ENCODE measurements around the gene KRT73. TPM values are rescaled to one million over a fixed set of nuclear protein-coding genes. Genes with fewer than 3 reads are reported as not detected.

Gene KRT73
- total RNA-seq, 5 donors from 2014 or later (not counting 1 experiment from before 2014, with no cell fraction given) = 6.8 to 37.9 (median 21.9) TPM

DNA sequence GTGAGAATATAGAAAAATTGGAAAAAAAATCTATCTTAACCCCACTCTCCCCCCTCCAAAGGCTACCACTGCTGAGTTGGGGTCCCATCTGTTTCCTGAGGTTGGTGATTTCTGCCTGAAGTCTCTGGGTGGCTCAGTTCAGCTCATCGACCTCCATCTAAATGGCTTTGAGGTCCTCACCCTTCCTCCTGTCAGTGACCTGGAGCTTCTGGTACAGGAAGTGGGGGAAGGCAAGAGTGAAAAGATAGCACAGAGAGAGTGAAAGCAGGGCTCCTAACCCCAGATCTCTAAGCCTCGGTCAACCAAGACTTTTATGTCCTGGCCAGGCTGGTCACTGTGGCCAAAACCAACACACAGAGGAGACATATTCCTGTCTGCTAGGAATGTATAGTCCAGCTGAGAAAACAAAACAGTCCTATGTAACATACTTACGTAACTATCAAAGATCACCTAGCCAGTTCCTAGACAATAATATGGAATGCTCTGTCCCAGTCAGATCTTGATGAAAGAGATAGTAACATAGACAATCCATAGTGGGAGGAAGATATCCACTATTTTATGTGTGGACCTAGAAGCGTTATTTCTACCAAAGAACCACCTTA lies 12.3 kb upstream of the KRT73 start:
- peaks cover 0 to 3% of the 10 kb centered on the region in 2 donors for H3K27me3 Mint-ChIP-seq
- DNase-seq (peak in 1 of 35 experiments; percentile 5), ATAC-seq (replicated peaks in 1 of 4) (peak; percentile 33 to 55 (median 46))
- peaks cover 46 to 49% of the 10 kb centered on the region in 2 experiments for H3K4me1 ChIP-seq (ENCODE audit: control insufficient read depth in 1 of 2, extremely low read depth in 1 of 2, insufficient read depth in 2 of 2, low read length in 2 of 2)
- no peaks in the 10 kb centered on the region for H3K27me3 ChIP-seq (replicated peaks in 1 of 2; ENCODE audit: control insufficient read depth in 2 of 2, extremely low read depth in 1 of 2, insufficient read depth in 2 of 2, low read length in 1 of 2)
- H3K36me3 Mint-ChIP-seq = no peaks in the 10 kb centered on the region
- peak overlapping the region; percentile 56 for H3K27ac ChIP-seq (ENCODE audit: low read length)
- no peaks in the 10 kb centered on the region for H3K36me3 ChIP-seq (ENCODE audit: control insufficient read depth in 2 of 2, extremely low read depth in 1 of 2, insufficient read depth in 1 of 2, low read length in 1 of 2)
- peak overlapping the region; percentile 92 to 93 for H3K27ac Mint-ChIP-seq
- ChIA-PET CTCF (no interaction called here), POLR2A (no interaction called here)
- H3K4me3 ChIP-seq (ENCODE audit: control insufficient read depth in 1 of 2, extremely low read depth in 1 of 2, low read length in 1 of 2) = peak overlapping the region in 1 of 2 donors; percentile 39
- H3K9me3 Mint-ChIP-seq = no peaks in the 10 kb centered on the region
- H3K4me1 Mint-ChIP-seq = peaks cover 75 to 82% (median 77%) of the 10 kb centered on the region in 3 donors
- no peaks in the 10 kb centered on the region for H3K9me3 ChIP-seq
- peak overlapping the region; percentile 55 to 78 (median 62) for H3K4me3 Mint-ChIP-seq
- WGBS (ENCODE audit: insufficient coverage) = 0% methylated on average over 1 of the region's 4 CpGs

DNA sequence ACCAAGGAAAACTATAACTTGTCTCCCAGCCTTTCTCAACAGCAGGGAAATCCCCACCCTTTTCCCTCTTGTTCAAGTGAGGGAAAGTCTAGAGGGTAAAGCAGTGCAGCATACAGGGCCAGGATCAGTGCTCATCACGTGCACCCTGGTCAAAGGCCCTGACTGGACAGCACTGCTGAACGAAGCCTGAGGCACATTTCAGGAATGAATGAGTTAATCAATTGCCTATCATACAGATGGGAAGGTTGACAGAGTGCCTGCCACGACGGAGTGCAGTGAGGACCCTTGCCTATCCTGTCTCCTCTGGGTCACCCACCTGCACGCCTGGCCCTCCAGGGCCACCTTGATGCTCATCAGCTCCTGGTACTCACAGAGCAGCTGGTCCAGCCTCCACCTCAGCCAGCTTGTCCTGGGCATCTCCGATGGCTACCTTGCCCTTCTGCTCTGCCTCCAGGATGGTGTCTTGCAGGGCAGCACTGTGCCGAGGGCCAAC lies 11.7 kb upstream of the KRT73 start:
- DNase-seq (peak in 1 of 35 experiments; percentile 3), ATAC-seq (replicated peaks in 1 of 4) (no peak)
- Histone ChIP-seq H3K27ac (ENCODE audit: low read length) (peak overlapping the region; percentile 56), H3K36me3 (ENCODE audit: control insufficient read depth in 2 of 2, extremely low read depth in 1 of 2, insufficient read depth in 1 of 2, low read length in 1 of 2) (no peaks in the 10 kb centered on the region), H3K4me1 (ENCODE audit: control insufficient read depth in 1 of 2, extremely low read depth in 1 of 2, insufficient read depth in 2 of 2, low read length in 2 of 2) (peaks cover 46 to 49% of the 10 kb centered on the region in 2 experiments), H3K4me3 (ENCODE audit: control insufficient read depth in 1 of 2, extremely low read depth in 1 of 2, low read length in 1 of 2) (peak overlapping the region in 1 of 2 donors; percentile 39), H3K9me3 (no peaks in the 10 kb centered on the region), H3K27me3 (replicated peaks in 1 of 2; ENCODE audit: control insufficient read depth in 2 of 2, extremely low read depth in 1 of 2, insufficient read depth in 2 of 2, low read length in 1 of 2) (no peaks in the 10 kb centered on the region)
- ChIA-PET POLR2A (interaction anchor here in 1 of 2 donors (0.6 kb wide), 1 partner anchor 598 kb away, joined by 5 read pairs; no protein-coding TSS in a partner anchor), CTCF (interaction anchor here in 1 of 2 donors (0.6 kb wide), 1 partner anchor 94 kb away, joined by 3 read pairs; no protein-coding TSS in a partner anchor)
- 72% methylated on average over 3 of the region's 7 CpGs for WGBS (ENCODE audit: insufficient coverage)
- H3K36me3 Mint-ChIP-seq = no peaks in the 10 kb centered on the region
- H3K27me3 Mint-ChIP-seq = peaks cover 0 to 3% of the 10 kb centered on the region in 2 donors
- no peaks in the 10 kb centered on the region for H3K9me3 Mint-ChIP-seq
- peaks cover 77 to 88% (median 79%) of the 10 kb centered on the region in 3 donors for H3K4me1 Mint-ChIP-seq
- peak overlapping the region; percentile 48 to 78 (median 62) for H3K4me3 Mint-ChIP-seq
- peak overlapping the region; percentile 92 to 93 for H3K27ac Mint-ChIP-seq

GRCh38 chr12:52629281-52630007 lies 11.1 kb upstream of the KRT73 start:
- CTCF ChIA-PET = interaction anchor here in 1 of 2 donors (0.6 kb wide), 1 partner anchor 95 kb away, joined by 3 read pairs; no protein-coding TSS in a partner anchor

GRCh38 chr12:52628841-52629240 lies 10.5 kb upstream of the KRT73 start:
- Histone ChIP-seq H3K27ac (ENCODE audit: low read length) (no peak overlapping the region), H3K4me3 (ENCODE audit: control insufficient read depth in 1 of 2, extremely low read depth in 1 of 2, low read length in 1 of 2) (peak overlapping the region in 1 of 2 donors; percentile 39), H3K4me1 (ENCODE audit: control insufficient read depth in 1 of 2, extremely low read depth in 1 of 2, insufficient read depth in 2 of 2, low read length in 2 of 2) (peaks cover 36 to 42% of the 10 kb centered on the region in 2 experiments), H3K27me3 (replicated peaks in 1 of 2; ENCODE audit: control insufficient read depth in 2 of 2, extremely low read depth in 1 of 2, insufficient read depth in 2 of 2, low read length in 1 of 2) (no peaks in the 10 kb centered on the region), H3K9me3 (no peaks in the 10 kb centered on the region), H3K36me3 (ENCODE audit: control insufficient read depth in 2 of 2, extremely low read depth in 1 of 2, insufficient read depth in 1 of 2, low read length in 1 of 2) (no peaks in the 10 kb centered on the region)
- CTCF ChIA-PET = no interaction called here
- Mint-ChIP-seq H3K27me3 (no peaks in the 10 kb centered on the region), H3K4me1 (peaks cover 69 to 86% (median 70%) of the 10 kb centered on the region in 3 donors), H3K9me3 (no peaks in the 10 kb centered on the region), H3K4me3 (peak overlapping the region in 2 of 3 donors; percentile 24 to 78), H3K36me3 (no peaks in the 10 kb centered on the region), H3K27ac (peak overlapping the region; percentile 9 to 81)
- 42% methylated on average over 1 of the region's 2 CpGs for WGBS (ENCODE audit: insufficient coverage)
- ATAC-seq (replicated peaks in 1 of 4) (no peak), DNase-seq (no peak)
- POLR2A ChIA-PET = interaction anchor here in 1 of 2 donors (0.5 kb wide), 1 partner anchor 1660 kb away, joined by 3 read pairs; no protein-coding TSS in a partner anchor

More at GRCh38 chr12:52629281-52630007, 11.1 kb upstream of the KRT73 start:
- H3K27ac Mint-ChIP-seq = peak overlapping the region; percentile 81 to 92
- ATAC-seq (replicated peaks in 1 of 4) (no peak), DNase-seq (peak in 1 of 35 experiments; percentile 4)
- POLR2A ChIA-PET = interaction anchor here in 1 of 2 donors (0.5 to 0.6 kb wide), 3 partner anchors 14 to 1659 kb away, joined by 3 to 12 read pairs (median 5); no protein-coding TSS in a partner anchor
- H3K9me3 Mint-ChIP-seq = no peaks in the 10 kb centered on the region
- H3K4me3 ChIP-seq (ENCODE audit: control insufficient read depth in 1 of 2, extremely low read depth in 1 of 2, low read length in 1 of 2) = peak overlapping the region in 1 of 2 donors; percentile 39
- H3K4me1 ChIP-seq (ENCODE audit: control insufficient read depth in 1 of 2, extremely low read depth in 1 of 2, insufficient read depth in 2 of 2, low read length in 2 of 2) = peaks cover 42 to 48% of the 10 kb centered on the region in 2 experiments
- H3K36me3 ChIP-seq (ENCODE audit: control insufficient read depth in 2 of 2, extremely low read depth in 1 of 2, insufficient read depth in 1 of 2, low read length in 1 of 2) = no peaks in the 10 kb centered on the region
- WGBS (ENCODE audit: insufficient coverage) = 77% methylated on average over 7 of the region's 12 CpGs
- no peaks in the 10 kb centered on the region for H3K27me3 ChIP-seq (replicated peaks in 1 of 2; ENCODE audit: control insufficient read depth in 2 of 2, extremely low read depth in 1 of 2, insufficient read depth in 2 of 2, low read length in 1 of 2)
- H3K4me3 Mint-ChIP-seq = peak overlapping the region; percentile 48 to 78 (median 62)
- H3K36me3 Mint-ChIP-seq = no peaks in the 10 kb centered on the region
- H3K9me3 ChIP-seq = no peaks in the 10 kb centered on the region
- no peak overlapping the region for H3K27ac ChIP-seq (ENCODE audit: low read length)
- peaks cover 0 to 3% of the 10 kb centered on the region in 2 donors for H3K27me3 Mint-ChIP-seq
- H3K4me1 Mint-ChIP-seq = peaks cover 75 to 87% (median 76%) of the 10 kb centered on the region in 3 donors

DNA sequence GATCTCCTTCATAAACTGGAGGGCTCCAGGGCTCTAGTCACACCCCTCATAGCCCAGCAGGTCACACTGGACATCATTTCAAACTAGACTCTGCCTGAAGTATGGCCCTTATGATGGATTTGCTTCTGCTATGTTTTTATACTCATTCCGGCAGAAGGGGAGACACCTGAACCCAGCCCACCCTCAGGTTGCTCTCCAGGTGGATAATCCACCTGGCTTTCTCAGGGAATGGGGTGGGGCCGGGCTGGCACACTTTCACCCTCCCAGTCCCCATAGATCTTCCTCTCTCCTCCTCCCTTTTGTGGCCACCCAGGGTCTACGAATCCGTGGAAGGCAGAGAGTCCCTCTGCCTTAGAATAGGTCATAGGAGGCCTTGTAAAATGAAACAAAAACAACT lies 9.8 kb upstream of the KRT73 start:
- Histone ChIP-seq H3K9me3 (no peaks in the 10 kb centered on the region), H3K4me3 (ENCODE audit: control insufficient read depth in 1 of 2, extremely low read depth in 1 of 2, low read length in 1 of 2) (no peak overlapping the region), H3K36me3 (ENCODE audit: control insufficient read depth in 2 of 2, extremely low read depth in 1 of 2, insufficient read depth in 1 of 2, low read length in 1 of 2) (no peaks in the 10 kb centered on the region), H3K4me1 (ENCODE audit: control insufficient read depth in 1 of 2, extremely low read depth in 1 of 2, insufficient read depth in 2 of 2, low read length in 2 of 2) (peaks cover 29 to 35% of the 10 kb centered on the region in 2 experiments), H3K27me3 (replicated peaks in 1 of 2; ENCODE audit: control insufficient read depth in 2 of 2, extremely low read depth in 1 of 2, insufficient read depth in 2 of 2, low read length in 1 of 2) (no peaks in the 10 kb centered on the region), H3K27ac (ENCODE audit: low read length) (no peak overlapping the region)
- ATAC-seq (replicated peaks in 1 of 4) (no peak), DNase-seq (peak in 1 of 35 experiments; percentile 3)
- H3K9me3 Mint-ChIP-seq = no peaks in the 10 kb centered on the region
- peaks cover 61 to 81% (median 62%) of the 10 kb centered on the region in 3 donors for H3K4me1 Mint-ChIP-seq
- H3K27ac Mint-ChIP-seq = peak overlapping the region; percentile 9 to 41
- CTCF ChIA-PET = no interaction called here
- POLR2A ChIA-PET = no interaction called here
- peak overlapping the region in 2 of 3 donors; percentile 24 to 78 for H3K4me3 Mint-ChIP-seq
- no CpG with 5 or more reads among the region's 4 CpGs for WGBS (ENCODE audit: insufficient coverage)
- no peaks in the 10 kb centered on the region for H3K36me3 Mint-ChIP-seq
- H3K27me3 Mint-ChIP-seq = no peaks in the 10 kb centered on the region

All from T-cell (primary cell).